CD14-positive monocyte (primary cell): ENCODE measurements around the gene FOS. TPM values are rescaled to one million over a fixed set of nuclear protein-coding genes. Genes with fewer than 3 reads are reported as not detected.

Experiments
- DNase-seq, 3 donors: peaks; one replicate each; pipeline ENCODE4 v3.0.0-alpha.2; 2011 to 2022
- H2AFZ ChIP-seq: 2 replicates; pipeline ENCODE4 v1.6.0; 2012; ENCODE audit warnings: mild to moderate bottlenecking, low read depth, low read length, inconsistent platforms; ENCODE audit not compliant: insufficient read depth, poor library complexity, severe bottlenecking
- H3K27ac ChIP-seq, 2 donors: 1 replicate in 1 of 2; 2 replicates in 1 of 2; pipeline ENCODE4 v1.5.1; 2012 to 2013; ENCODE audit warnings: low read length in 2 of 2, control low read depth in 1 of 2, inconsistent platforms in 1 of 2, low read depth in 1 of 2, mild to moderate bottlenecking in 1 of 2
- H3K27me3 ChIP-seq, 2 donors: one replicate each; pipeline versions ENCODE4 v1.6.0 to v1.6.1; 2011 to 2013; ENCODE audit warnings: low read length in 2 of 2; ENCODE audit not compliant: control insufficient read depth in 2 of 2, insufficient read depth in 2 of 2
- H3K36me3 ChIP-seq, 2 donors: replicated peaks in 1 of 2; 1 replicate in 1 of 2; 2 replicates in 1 of 2; pipeline versions ENCODE4 v1.5.1 to v1.6.1; 2012 to 2013; ENCODE audit warnings: low read length in 2 of 2, control low read depth in 1 of 2, inconsistent platforms in 1 of 2, mild to moderate bottlenecking in 1 of 2; ENCODE audit not compliant: insufficient read depth in 2 of 2, control insufficient read depth in 1 of 2
- H3K4me1 ChIP-seq, 2 donors: 1 replicate in 1 of 2; 2 replicates in 1 of 2; pipeline versions ENCODE4 v1.5.1 to v1.6.1; 2012 to 2013; ENCODE audit warnings: low read length in 2 of 2, control low read depth in 1 of 2, inconsistent platforms in 1 of 2, mild to moderate bottlenecking in 1 of 2, moderate library complexity in 1 of 2; ENCODE audit not compliant: insufficient read depth in 2 of 2, control insufficient read depth in 1 of 2
- H3K4me2 ChIP-seq: replicated peaks from 2 replicates; pipeline ENCODE3; 2012; ENCODE audit warnings: low read length, moderate library complexity, mild to moderate bottlenecking; ENCODE audit not compliant: poor library complexity, severe bottlenecking; ENCODE audit errors: extremely low read depth
- H3K4me3 ChIP-seq, 3 experiments: fragments of 200-600 bp in 1 of 3; sonication (generic) in 1 of 3; replicated peaks in 1 of 3; 1 replicate in 2 of 3; 2 replicates in 1 of 3; pipeline ENCODE4 v1.5.1; 2011 to 2013; ENCODE audit warnings: low read length in 3 of 3, mild to moderate bottlenecking in 3 of 3, control low read depth in 2 of 3, low read depth in 2 of 3, inconsistent platforms in 1 of 3, moderate library complexity in 1 of 3
- H3K79me2 ChIP-seq: 2 replicates; pipeline ENCODE4 v1.6.0; 2012; ENCODE audit warnings: mild to moderate bottlenecking, control low read depth, inconsistent platforms, low read length, moderate library complexity; ENCODE audit not compliant: insufficient read depth
- H3K9ac ChIP-seq: 2 replicates; pipeline ENCODE4 v1.6.0; 2017; ENCODE audit warnings: low read length, mild to moderate bottlenecking; ENCODE audit not compliant: insufficient read depth, poor library complexity, severe bottlenecking
- H3K9me3 ChIP-seq, 2 donors: replicated peaks in 1 of 2; 1 replicate in 1 of 2; 2 replicates in 1 of 2; pipeline versions ENCODE4 v1.5.1 to v1.6.1; 2012 to 2013; ENCODE audit warnings: low read length in 2 of 2, control low read depth in 1 of 2; ENCODE audit not compliant: control insufficient read depth in 1 of 2, insufficient read depth in 1 of 2
- H4K20me1 ChIP-seq: 2 replicates; pipeline ENCODE4 v1.6.0; 2012; ENCODE audit warnings: mild to moderate bottlenecking, low read length, control low read depth, moderate library complexity; ENCODE audit not compliant: insufficient read depth
- H3K27ac Mint-ChIP-seq, 7 donors: one replicate each; pipeline ENCODE4 v1.8.0; 2020; ENCODE audit warnings: mild to moderate bottlenecking in 7 of 7, mixed read lengths in 7 of 7, moderate library complexity in 6 of 7, inconsistent platforms in 2 of 7
- H3K27me3 Mint-ChIP-seq, 3 donors: one replicate each; pipeline ENCODE4 v1.8.0; 2021 to 2022; ENCODE audit warnings: low read depth in 3 of 3, mild to moderate bottlenecking in 3 of 3, mixed read lengths in 3 of 3, moderate library complexity in 3 of 3, inconsistent platforms in 1 of 3
- H3K36me3 Mint-ChIP-seq, 2 donors: one replicate each; pipeline ENCODE4 v1.8.0; 2020; ENCODE audit warnings: mixed read lengths in 2 of 2, inconsistent platforms in 1 of 2, mild to moderate bottlenecking in 1 of 2
- H3K4me1 Mint-ChIP-seq: one replicate; pipeline ENCODE4 v1.8.0; 2020; ENCODE audit warnings: mild to moderate bottlenecking, mixed read lengths
- H3K4me3 Mint-ChIP-seq, 2 donors: one replicate each; pipeline ENCODE4 v1.8.0; 2020; ENCODE audit warnings: mild to moderate bottlenecking in 2 of 2, mixed read lengths in 2 of 2, moderate library complexity in 1 of 2
- H3K9me3 Mint-ChIP-seq, 7 donors: one replicate each; pipeline ENCODE4 v1.8.0; 2020 to 2022; ENCODE audit warnings: mixed read lengths in 7 of 7, mild to moderate bottlenecking in 6 of 7, moderate library complexity in 6 of 7, inconsistent platforms in 2 of 7
- WGBS: methylation state at CpG from one replicate; pipeline ENCODE4 v1.1.5; 2013; ENCODE audit warnings: missing lambda C conversion rate; ENCODE audit not compliant: insufficient coverage; 5-methylcytosine and 5-hydroxymethylcytosine counted together
- intact Hi-C, 2 donors: fragments of 100-400 bp; cut with micrococcal nuclease; formaldehyde crosslinking; loops; one replicate each; pipeline versions ENCODE4 v1.15.0 to v1.15.1; 2023
- polyA plus RNA-seq, 3 donors: library from polyadenylated mRNA; depleted of rRNA in 1 of 3; unstranded in 2 of 3; stranded (reverse) in 1 of 3; fragments of 300-500 nt in 2 of 3; fragments of >200 nt in 1 of 3; fragmentation: Illumina TruSeq in 2 of 3; gene quantifications; 1 replicate in 2 of 3; 2 replicates in 1 of 3; pipeline ENCODE4 v1.2.3, GENCODE V29; 2012 to 2021
- TF ChIP-seq, protein P1 (sequence below): fragments of 200-600 bp; IDR thresholded peaks from one replicate; pipeline ENCODE4 v1.8.0; 2022; ENCODE audit warnings: antibody characterized with exemption, mild to moderate bottlenecking

FOS gene
- polyA plus RNA-seq, 3 donors, result 4,403 to 5,159 (median 4,841) TPM

DNA sequence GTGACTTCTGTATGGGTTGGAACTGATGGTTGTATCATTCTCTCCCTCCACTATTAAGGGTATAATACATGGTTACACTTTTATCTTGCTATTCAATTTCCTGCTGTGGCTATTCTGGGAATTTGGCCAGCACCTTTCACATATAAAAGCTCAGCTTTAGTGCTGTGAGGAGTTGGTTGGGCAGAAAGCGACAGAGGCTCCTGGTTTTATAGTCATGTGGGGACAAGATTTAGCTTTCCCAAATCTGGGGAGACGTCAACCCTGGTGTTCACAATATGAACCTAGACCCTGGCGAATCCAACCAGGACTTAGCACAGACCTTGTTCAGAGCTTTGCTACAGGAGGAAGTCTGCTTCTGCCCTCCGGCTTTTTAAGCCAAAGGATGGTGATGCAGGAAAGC, 36.5 kb downstream of the FOS start:
- peaks cover 0 to 4% (median 0%) of the 10 kb centered on the region in 3 donors for H3K27me3 Mint-ChIP-seq
- Histone ChIP-seq H3K36me3 (no peaks in the 10 kb centered on the region), H3K4me1 (peaks cover 45 to 48% of the 10 kb centered on the region in 2 donors), H3K27me3 (no peaks in the 10 kb centered on the region), H4K20me1 (no peaks in the 10 kb centered on the region), H3K9ac (no peak overlapping the region), H2AFZ (peak overlapping the region; percentile 49), H3K9me3 (no peaks in the 10 kb centered on the region), H3K4me2 (no peak overlapping the region), H3K79me2 (no peaks in the 10 kb centered on the region), H3K27ac (no peak overlapping the region), H3K4me3 (no peak overlapping the region)
- DNase-seq, result no peak
- intact Hi-C loops, result no loop called here
- TF ChIP-seq, protein P1, sequence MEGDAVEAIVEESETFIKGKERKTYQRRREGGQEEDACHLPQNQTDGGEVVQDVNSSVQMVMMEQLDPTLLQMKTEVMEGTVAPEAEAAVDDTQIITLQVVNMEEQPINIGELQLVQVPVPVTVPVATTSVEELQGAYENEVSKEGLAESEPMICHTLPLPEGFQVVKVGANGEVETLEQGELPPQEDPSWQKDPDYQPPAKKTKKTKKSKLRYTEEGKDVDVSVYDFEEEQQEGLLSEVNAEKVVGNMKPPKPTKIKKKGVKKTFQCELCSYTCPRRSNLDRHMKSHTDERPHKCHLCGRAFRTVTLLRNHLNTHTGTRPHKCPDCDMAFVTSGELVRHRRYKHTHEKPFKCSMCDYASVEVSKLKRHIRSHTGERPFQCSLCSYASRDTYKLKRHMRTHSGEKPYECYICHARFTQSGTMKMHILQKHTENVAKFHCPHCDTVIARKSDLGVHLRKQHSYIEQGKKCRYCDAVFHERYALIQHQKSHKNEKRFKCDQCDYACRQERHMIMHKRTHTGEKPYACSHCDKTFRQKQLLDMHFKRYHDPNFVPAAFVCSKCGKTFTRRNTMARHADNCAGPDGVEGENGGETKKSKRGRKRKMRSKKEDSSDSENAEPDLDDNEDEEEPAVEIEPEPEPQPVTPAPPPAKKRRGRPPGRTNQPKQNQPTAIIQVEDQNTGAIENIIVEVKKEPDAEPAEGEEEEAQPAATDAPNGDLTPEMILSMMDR, result no peak
- H3K4me3 Mint-ChIP-seq, result no peak overlapping the region
- H3K27ac Mint-ChIP-seq, result peak overlapping the region in 3 of 7 donors; percentile 64 to 83 (median 66)
- peaks cover 0 to 4% (median 0%) of the 10 kb centered on the region in 7 donors for H3K9me3 Mint-ChIP-seq
- no peaks in the 10 kb centered on the region for H3K36me3 Mint-ChIP-seq
- WGBS, result 10% methylated on average over 4 of the region's 4 CpGs
- H3K4me1 Mint-ChIP-seq, result peaks cover 63% of the 10 kb centered on the region

DNA sequence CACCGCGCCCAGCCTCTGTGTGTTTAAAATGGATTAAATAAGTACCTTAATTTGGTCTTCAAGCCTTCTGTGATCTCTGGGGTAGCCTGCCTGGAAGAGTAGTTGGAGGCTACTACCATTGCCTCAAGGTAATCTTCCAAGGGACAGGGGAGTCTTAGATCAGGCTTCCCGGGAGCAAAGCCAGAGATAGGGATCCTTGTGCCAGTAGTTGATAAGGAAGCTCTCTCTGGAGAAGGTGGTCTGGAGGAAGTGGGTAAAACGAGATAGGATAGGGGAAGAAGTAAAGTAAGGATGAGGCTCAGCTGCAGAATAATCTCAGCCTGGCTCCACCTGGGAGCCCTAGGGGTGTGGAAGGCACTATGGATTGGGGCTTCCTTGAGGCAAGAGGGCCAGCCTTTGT, 38.5 kb downstream of the FOS start:
- H2AFZ ChIP-seq, result no peak overlapping the region

More for the DNA sequence above, 38.5 kb downstream of the FOS start:
- H3K27ac ChIP-seq, result no peak overlapping the region
- no peak overlapping the region for H3K9ac ChIP-seq
- H3K4me3 ChIP-seq, result no peak overlapping the region
- peaks cover 44 to 48% of the 10 kb centered on the region in 2 donors for H3K4me1 ChIP-seq
- Mint-ChIP-seq H3K4me3 (no peak overlapping the region), H3K36me3 (no peaks in the 10 kb centered on the region), H3K27ac (no peak overlapping the region), H3K4me1 (peaks cover 55% of the 10 kb centered on the region), H3K27me3 (peaks cover 0 to 5% (median 0%) of the 10 kb centered on the region in 3 donors), H3K9me3 (peaks cover 0 to 4% (median 0%) of the 10 kb centered on the region in 7 donors)
- TF ChIP-seq, protein P1, result no peak
- no peak for DNase-seq
- no peaks in the 10 kb centered on the region for H3K27me3 ChIP-seq
- no peaks in the 10 kb centered on the region for H3K79me2 ChIP-seq
- intact Hi-C loops, result no loop called here
- 36% methylated on average over 2 of the region's 4 CpGs for WGBS
- H3K36me3 ChIP-seq, result no peaks in the 10 kb centered on the region
- no peaks in the 10 kb centered on the region for H4K20me1 ChIP-seq
- no peak overlapping the region for H3K4me2 ChIP-seq
- H3K9me3 ChIP-seq, result no peaks in the 10 kb centered on the region
